GM23338 (cell line): ENCODE results near the gene EVX2. TPM values are rescaled to one million over a fixed set of nuclear protein-coding genes. Genes with fewer than 3 reads are reported as not detected.

Source experiments
- ATAC-seq: fragments of 200-7000 bp; cut with Tn5 transposase; 3 replicates; pipeline ENCODE4 v1.9.1; 2020
- DNase-seq: peaks from one replicate; pipeline ENCODE4 v3.0.0-alpha.2; 2015; ENCODE audit warnings: low spot score
- H2AFZ ChIP-seq: fragments of 200-600 bp; sonication (generic); 2 replicates; pipeline ENCODE4 v1.8.0; 2016; ENCODE audit warnings: antibody characterized with exemption, mild to moderate bottlenecking, moderate library complexity
- H3F3A ChIP-seq: fragments of 200-600 bp; sonication (generic); replicated peaks from 2 replicates; pipeline ENCODE4 v1.8.0; 2017; ENCODE audit warnings: antibody characterized with exemption, mixed run types, low read depth
- H3K27ac ChIP-seq: fragments of 200-600 bp; sonication (generic); 2 replicates; pipeline ENCODE4 v1.6.1; 2016; ENCODE audit warnings: low read depth
- H3K27me3 ChIP-seq: fragments of 200-600 bp; sonication (generic); 2 replicates; pipeline ENCODE4 v1.8.0; 2016; ENCODE audit warnings: mild to moderate bottlenecking, mixed run types, moderate library complexity; ENCODE audit not compliant: insufficient read depth
- H3K36me3 ChIP-seq: fragments of 200-600 bp; sonication (generic); 2 replicates; pipeline ENCODE4 v1.8.0; 2016; ENCODE audit warnings: mild to moderate bottlenecking; ENCODE audit not compliant: insufficient read depth
- H3K4me1 ChIP-seq: fragments of 200-600 bp; sonication (generic); 2 replicates; pipeline ENCODE4 v1.8.0; 2016; ENCODE audit warnings: mild to moderate bottlenecking, moderate library complexity; ENCODE audit not compliant: insufficient read depth
- H3K4me2 ChIP-seq: fragments of 200-600 bp; sonication (generic); 2 replicates; pipeline ENCODE4 v1.7.1; 2017; ENCODE audit warnings: mixed run types
- H3K4me3 ChIP-seq: fragments of 200-600 bp; sonication (generic); 2 replicates; pipeline ENCODE4 v1.6.1; 2016; ENCODE audit warnings: mixed run types
- H3K79me2 ChIP-seq: fragments of 200-600 bp; sonication (generic); replicated peaks from 2 replicates; pipeline ENCODE4 v1.8.0; 2017; ENCODE audit warnings: mild to moderate bottlenecking; ENCODE audit not compliant: insufficient read depth
- H3K9me2 ChIP-seq: fragments of 200-600 bp; sonication (generic); 2 replicates; pipeline ENCODE4 v1.8.0; 2017; ENCODE audit not compliant: insufficient read depth
- H4K20me1 ChIP-seq: fragments of 200-600 bp; sonication (generic); replicated peaks from 2 replicates; pipeline ENCODE4 v1.8.0; 2017; ENCODE audit warnings: mild to moderate bottlenecking; ENCODE audit not compliant: insufficient read depth
- H3K27ac Mint-ChIP-seq: 2 replicates; pipeline ENCODE4 v1.8.0; 2020; ENCODE audit warnings: inconsistent platforms, mild to moderate bottlenecking, moderate library complexity, mixed read lengths
- H3K27me3 Mint-ChIP-seq: 3 replicates; pipeline ENCODE4 v1.8.0; 2022; ENCODE audit warnings: low read depth, mild to moderate bottlenecking, moderate library complexity, mixed read lengths, inconsistent platforms; ENCODE audit not compliant: insufficient read depth, poor library complexity
- H3K36me3 Mint-ChIP-seq: 3 replicates; pipeline ENCODE4 v1.8.0; 2021; ENCODE audit warnings: low read depth, mild to moderate bottlenecking, inconsistent platforms, moderate library complexity, mixed read lengths
- H3K4me1 Mint-ChIP-seq: 3 replicates; pipeline ENCODE4 v1.8.0; 2020; ENCODE audit warnings: mild to moderate bottlenecking, inconsistent platforms, mixed read lengths
- H3K4me3 Mint-ChIP-seq: 3 replicates; pipeline ENCODE4 v1.8.0; 2021; ENCODE audit warnings: moderate library complexity, mild to moderate bottlenecking, inconsistent platforms, mixed read lengths
- H3K9me3 Mint-ChIP-seq: 3 replicates; pipeline ENCODE4 v1.8.0; 2020; ENCODE audit warnings: moderate library complexity, mild to moderate bottlenecking, inconsistent platforms, mixed read lengths
- EZH2 ChIP-seq: fragments of 200-600 bp; sonication (generic); IDR thresholded peaks from one replicate; pipeline ENCODE4 v1.8.0; 2017; ENCODE audit warnings: antibody characterized with exemption, mild to moderate bottlenecking, low read depth; ENCODE audit not compliant: unreplicated experiment
- EZH2phosphoT487 ChIP-seq: fragments of 200-600 bp; sonication (generic); IDR thresholded peaks from one replicate; pipeline ENCODE4 v1.8.1; 2018; ENCODE audit warnings: antibody characterized with exemption; ENCODE audit not compliant: unreplicated experiment
- NANOG ChIP-seq: IDR thresholded peaks from 2 replicates; pipeline ENCODE4 v1.6.1; 2016; ENCODE audit warnings: antibody characterized with exemption, borderline replicate concordance
- ZNF114 ChIP-seq: fragments of 250-450 bp; sonication (Bioruptor Pico); IDR thresholded peaks from 2 replicates; pipeline ENCODE4 v1.5.0; 2020; ENCODE audit warnings: mild to moderate bottlenecking, moderate library complexity
- ZNF331 ChIP-seq: fragments of 250-450 bp; sonication (Bioruptor Pico); IDR thresholded peaks from 2 replicates; pipeline ENCODE4 v1.5.0; 2020; ENCODE audit warnings: low read depth, mild to moderate bottlenecking, moderate library complexity
- polyA plus RNA-seq: library from polyadenylated mRNA; unstranded; fragments of >200 nt; fragmentation: Nextera tagmentation; extraction: Ambion mirVana; gene quantifications from 2 replicates; pipeline ENCODE4 v1.2.1, GENCODE V29; 2016
- total RNA-seq: library from RNA; depleted of rRNA; stranded (reverse); fragments of >200 nt; shearing (Covaris generic); gene quantifications from 2 replicates; pipeline ENCODE4 v1.2.3, GENCODE V29; 2014
- TF ChIP-seq, protein P1 (sequence below), 2 experiments: fragments of 200-600 bp in 1 of 2; sonication (generic) in 1 of 2; conservative IDR thresholded peaks; 2 replicates each; pipeline versions ENCODE4 v1.5.1 to v1.6.1; 2016 to 2017; ENCODE audit warnings: antibody characterized with exemption in 2 of 2, low read depth in 2 of 2, mild to moderate bottlenecking in 2 of 2, moderate library complexity in 1 of 2

Gene EVX2
- total and polyA plus RNA-seq, 2 experiments from 2014 or later: 0.03 TPM; not detected in 1

DNA sequence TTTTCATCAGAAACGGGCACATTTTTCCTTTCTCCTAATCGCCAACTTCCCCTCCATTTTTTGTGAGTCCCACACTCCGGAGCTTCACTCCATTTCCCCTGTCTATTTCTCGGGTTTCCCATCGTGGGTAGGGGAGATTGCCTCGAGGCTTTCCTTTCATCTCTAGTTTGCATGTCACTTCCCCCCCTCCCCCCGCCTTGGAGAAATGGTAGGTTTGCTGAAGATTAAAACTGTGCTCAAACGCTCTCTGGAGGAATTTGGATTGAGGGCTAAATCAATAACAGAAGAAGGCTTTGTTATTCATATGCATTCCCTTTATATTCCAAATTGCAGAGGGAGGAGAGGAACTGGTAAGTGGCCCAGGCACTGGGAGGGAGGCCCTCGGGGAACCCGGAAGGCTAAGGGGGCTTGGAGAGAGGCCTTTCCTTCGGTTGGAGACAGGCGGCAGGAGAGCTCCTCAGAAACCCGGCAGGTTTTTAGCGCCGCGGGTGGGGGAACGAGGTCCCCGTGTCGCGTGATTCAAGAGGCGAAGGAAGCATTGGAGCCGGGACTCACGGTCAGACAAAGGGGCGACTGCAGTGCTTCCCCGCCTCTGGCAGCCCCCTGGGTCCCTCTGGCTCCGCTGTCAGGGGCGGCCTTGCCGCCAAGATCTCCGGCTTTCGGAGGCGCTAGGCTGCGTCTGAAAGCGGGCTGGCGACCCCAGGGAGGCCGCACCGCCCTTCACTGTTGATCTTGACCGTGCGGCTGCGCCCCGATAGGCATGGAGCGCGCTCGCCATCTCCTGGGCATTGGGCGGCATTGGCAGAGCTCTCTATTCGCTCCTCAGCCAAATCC, 13.4 kb upstream of the EVX2 start:
- H3K27me3 ChIP-seq: peaks cover 94% of the 10 kb centered on the region
- TF ChIP-seq ZNF114 (CRISPR knock-in tag): 0 out of 2 replicates have a peak, but pooled peaks have one; percentile 8
- no peak for TF ChIP-seq ZNF331 (CRISPR knock-in tag)
- TF ChIP-seq, protein P1, sequence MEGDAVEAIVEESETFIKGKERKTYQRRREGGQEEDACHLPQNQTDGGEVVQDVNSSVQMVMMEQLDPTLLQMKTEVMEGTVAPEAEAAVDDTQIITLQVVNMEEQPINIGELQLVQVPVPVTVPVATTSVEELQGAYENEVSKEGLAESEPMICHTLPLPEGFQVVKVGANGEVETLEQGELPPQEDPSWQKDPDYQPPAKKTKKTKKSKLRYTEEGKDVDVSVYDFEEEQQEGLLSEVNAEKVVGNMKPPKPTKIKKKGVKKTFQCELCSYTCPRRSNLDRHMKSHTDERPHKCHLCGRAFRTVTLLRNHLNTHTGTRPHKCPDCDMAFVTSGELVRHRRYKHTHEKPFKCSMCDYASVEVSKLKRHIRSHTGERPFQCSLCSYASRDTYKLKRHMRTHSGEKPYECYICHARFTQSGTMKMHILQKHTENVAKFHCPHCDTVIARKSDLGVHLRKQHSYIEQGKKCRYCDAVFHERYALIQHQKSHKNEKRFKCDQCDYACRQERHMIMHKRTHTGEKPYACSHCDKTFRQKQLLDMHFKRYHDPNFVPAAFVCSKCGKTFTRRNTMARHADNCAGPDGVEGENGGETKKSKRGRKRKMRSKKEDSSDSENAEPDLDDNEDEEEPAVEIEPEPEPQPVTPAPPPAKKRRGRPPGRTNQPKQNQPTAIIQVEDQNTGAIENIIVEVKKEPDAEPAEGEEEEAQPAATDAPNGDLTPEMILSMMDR (conservative IDR thresholded peaks at IDR 0.05; ENCODE audit: low read depth in 2 of 2): peak; percentile 74 to 93
- peak; percentile 50; the same call in 1 of the 2 replicates for TF ChIP-seq NANOG
- peaks cover 32% of the 10 kb centered on the region for H4K20me1 ChIP-seq
- H3F3A ChIP-seq: peaks cover 26% of the 10 kb centered on the region
- H3K4me2 ChIP-seq: peak overlapping the region; percentile 94
- Mint-ChIP-seq H3K27ac (no peak overlapping the region), H3K36me3 (no peaks in the 10 kb centered on the region; the same call in 2 of the 3 replicates), H3K4me3 (peak overlapping the region; percentile 68), H3K27me3 (peaks cover 94% of the 10 kb centered on the region), H3K9me3 (no peaks in the 10 kb centered on the region), H3K4me1 (peaks cover 39% of the 10 kb centered on the region)
- DNase-seq (peak; percentile 96), ATAC-seq (peak; percentile 69)
- H3K9me2 ChIP-seq: no peaks in the 10 kb centered on the region
- no peaks in the 10 kb centered on the region; the same call in 1 of the 2 replicates for H3K36me3 ChIP-seq
- no peak overlapping the region; the same call in 1 of the 2 replicates for H3K27ac ChIP-seq
- H3K4me1 ChIP-seq: peaks cover 56% of the 10 kb centered on the region
- no peaks in the 10 kb centered on the region for H3K79me2 ChIP-seq
- peak overlapping the region; percentile 46 for H3K4me3 ChIP-seq
- H2AFZ ChIP-seq: no peak overlapping the region

DNA sequence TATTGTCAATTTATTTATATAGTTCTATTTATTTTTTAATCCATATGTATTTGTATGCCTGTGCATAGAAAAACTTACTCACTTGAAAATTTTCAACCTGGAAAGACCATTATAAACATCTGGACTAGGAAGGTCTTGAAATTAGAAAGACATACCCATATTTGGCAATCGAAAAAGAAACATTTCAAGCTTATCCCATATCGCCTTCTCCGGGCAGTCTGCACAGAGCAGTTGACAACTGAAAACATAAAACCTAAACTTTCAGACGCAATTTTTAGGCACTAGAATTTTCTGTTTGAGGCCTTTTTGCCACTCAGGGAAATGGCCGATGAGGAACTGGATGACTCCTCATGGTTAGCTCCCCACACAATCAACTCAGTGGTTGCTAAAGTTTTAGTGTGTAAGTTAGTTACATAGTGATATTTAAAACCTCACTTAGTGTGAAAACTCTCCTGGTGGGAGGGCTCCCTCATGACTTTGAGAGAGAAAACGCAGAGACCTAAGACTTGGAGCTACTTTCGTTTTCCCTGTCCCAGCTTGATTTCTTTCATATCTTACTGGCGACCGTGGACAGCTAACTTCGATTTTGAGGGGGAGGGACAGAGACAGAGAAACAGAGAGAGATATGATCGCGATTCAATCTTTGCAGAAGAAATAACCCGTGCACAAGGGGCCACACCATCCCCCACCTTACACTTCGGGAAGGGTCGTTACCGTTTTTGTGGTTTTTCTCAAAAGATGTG, 12.7 kb upstream of the EVX2 start:
- H2AFZ ChIP-seq: no peak overlapping the region
- Mint-ChIP-seq H3K27me3 (peaks cover 94% of the 10 kb centered on the region), H3K4me3 (peak overlapping the region; percentile 68), H3K4me1 (peaks cover 47% of the 10 kb centered on the region), H3K36me3 (no peaks in the 10 kb centered on the region; the same call in 2 of the 3 replicates), H3K9me3 (no peaks in the 10 kb centered on the region; the same call in 2 of the 3 replicates), H3K27ac (no peak overlapping the region)
- no peak for ATAC-seq
- TF ChIP-seq EZH2 (peak; percentile 23), EZH2phosphoT487 (no peak)
- H3K79me2 ChIP-seq: no peaks in the 10 kb centered on the region
- peaks cover 54% of the 10 kb centered on the region for H3K4me1 ChIP-seq
- H3K4me2 ChIP-seq: peak overlapping the region; percentile 72
- H3K9me2 ChIP-seq: no peaks in the 10 kb centered on the region
- peaks cover 26% of the 10 kb centered on the region for H4K20me1 ChIP-seq
- H3K27me3 ChIP-seq: peaks cover 94% of the 10 kb centered on the region
- H3K4me3 ChIP-seq: peak overlapping the region; percentile 46
- H3F3A ChIP-seq: peaks cover 33% of the 10 kb centered on the region
- H3K36me3 ChIP-seq: no peaks in the 10 kb centered on the region
- no peak for DNase-seq
- no peak overlapping the region for H3K27ac ChIP-seq
